ENCODE measurements around the gene SORL1.

- TF ChIP-seq POLR2AphosphoS5 (IDR thresholded peaks at IDR 0.05; ENCODE audit: insufficient read depth in 1 of 2, low read depth in 1 of 2) (no peak), CTCF (IDR thresholded peaks at IDR 0.05) (no peak)
Observed at GRCh38 chr11:121483805-121484480, 31.8 kb downstream of the SORL1 start.
